Suprapubic skin (tissue), 4 donors: Measurements from ENCODE around the gene ZNF266. TPM values are rescaled to one million over a fixed set of nuclear protein-coding genes. Genes with fewer than 3 reads are reported as not detected.

Experiments used
- DNase-seq, 2 donors: peaks; one replicate each; pipeline ENCODE4 v3.0.0-alpha.2; 2019; ENCODE audit warnings: low spot score in 2 of 2
- H3K27ac ChIP-seq: fragments of 200-600 bp; sonication (generic); one replicate; pipeline ENCODE4 v1.5.1; 2019
- H3K27me3 ChIP-seq: fragments of 200-600 bp; sonication (generic); one replicate; pipeline ENCODE4 v1.5.1; 2019
- H3K36me3 ChIP-seq: fragments of 200-600 bp; sonication (generic); one replicate; pipeline ENCODE4 v1.5.1; 2019
- H3K4me1 ChIP-seq: fragments of 200-600 bp; sonication (generic); one replicate; pipeline ENCODE4 v1.5.1; 2019
- H3K4me3 ChIP-seq: fragments of 200-600 bp; sonication (generic); one replicate; pipeline ENCODE4 v1.5.1; 2019; ENCODE audit warnings: mild to moderate bottlenecking
- H3K9me3 ChIP-seq: fragments of 200-600 bp; sonication (generic); one replicate; pipeline ENCODE4 v1.5.1; 2019
- CTCF ChIP-seq, 2 donors: fragments of 200-600 bp in 1 of 2; fragments of 450-650 bp in 1 of 2; sonication (generic) in 1 of 2; IDR thresholded peaks; one replicate each; pipeline ENCODE4 v1.5.1; 2016 to 2019; ENCODE audit warnings: antibody characterized with exemption in 2 of 2, mild to moderate bottlenecking in 1 of 2, moderate library complexity in 1 of 2
- EP300 ChIP-seq: sonication (generic); formaldehyde crosslinking; IDR thresholded peaks from one replicate; pipeline ENCODE4 v1.6.1; 2017; ENCODE audit warnings: antibody characterized with exemption
- POLR2A ChIP-seq, 2 donors: fragments of 450-650 bp; IDR thresholded peaks; one replicate each; pipeline ENCODE4 v1.6.1; 2017; ENCODE audit warnings: antibody characterized with exemption in 2 of 2, mild to moderate bottlenecking in 2 of 2, moderate library complexity in 2 of 2
- POLR2AphosphoS5 ChIP-seq, 3 donors: sonication (generic); formaldehyde crosslinking; IDR thresholded peaks; one replicate each; pipeline ENCODE4 v1.6.1; 2017; ENCODE audit warnings: antibody characterized with exemption in 3 of 3
- WGBS: methylation state at CpG from one replicate; pipeline ENCODE4 v1.1.5; 2018; 5-methylcytosine and 5-hydroxymethylcytosine counted together
- total RNA-seq, 4 donors: library from RNA; depleted of rRNA; stranded (reverse); fragments of >200 nt; gene quantifications; one replicate each; pipeline ENCODE4 v1.1.0, GENCODE V29; 2016

The ZNF266 gene
- total RNA-seq, 4 donors from 2014 or later, result 16.5 to 101 (median 19.1) TPM

GRCh38 chr19:9381361-9381785, 54.0 kb downstream of the ZNF266 start:
- H3K9me3 ChIP-seq, result peaks cover 82% of the 10 kb centered on the region
- TF ChIP-seq POLR2AphosphoS5 (IDR thresholded peaks at IDR 0.05) (no peak), POLR2A (IDR thresholded peaks at IDR 0.05) (no peak), EP300 (no peak), CTCF (IDR thresholded peaks at IDR 0.05) (no peak)
- WGBS, result 83% methylated on average over 4 of the region's 4 CpGs

GRCh38 chr19:9370738-9371619, 64.4 kb downstream of the ZNF266 start:
- Histone ChIP-seq H3K4me1 (no peaks in the 10 kb centered on the region), H3K9me3 (peaks cover 52% of the 10 kb centered on the region), H3K4me3 (no peak overlapping the region), H3K27me3 (no peaks in the 10 kb centered on the region), H3K27ac (no peak overlapping the region), H3K36me3 (peaks cover 7% of the 10 kb centered on the region)
- 89% methylated on average over 6 of the region's 6 CpGs for WGBS
- DNase-seq, result no peak
- TF ChIP-seq POLR2A (IDR thresholded peaks at IDR 0.05) (no peak), POLR2AphosphoS5 (IDR thresholded peaks at IDR 0.05) (no peak), CTCF (IDR thresholded peaks at IDR 0.05) (no peak)

More at GRCh38 chr19:9381361-9381785, 54.0 kb downstream of the ZNF266 start:
- Histone ChIP-seq H3K4me3 (no peak overlapping the region), H3K36me3 (peaks cover 81% of the 10 kb centered on the region), H3K4me1 (no peaks in the 10 kb centered on the region), H3K27me3 (no peaks in the 10 kb centered on the region), H3K27ac (no peak overlapping the region)
- no peak for DNase-seq

GRCh38 chr19:9362905-9363304, 72.5 kb downstream of the ZNF266 start, which contains the start of gene ZNF177:
Gene ZNF177 (plus strand): TSS chr19:9363013. CDS start chr19:9378312, 15,299 bp downstream.
- DNase-seq, result no peak
- no peaks in the 10 kb centered on the region for H3K27me3 ChIP-seq
- 0% methylated on average over 10 of the region's 28 CpGs for WGBS
- peak within 1 kb of the TSS; percentile 31 for H3K4me3 ChIP-seq
- H3K4me1 ChIP-seq, result no peaks in the 10 kb centered on the region
- H3K9me3 ChIP-seq, result peaks cover 63% of the 10 kb centered on the region
- H3K36me3 ChIP-seq, result peaks cover 4% of the 10 kb centered on the region
- H3K27ac ChIP-seq, result no peak within 1 kb of the TSS
- TF ChIP-seq POLR2A (IDR thresholded peaks at IDR 0.05) (no peak), EP300 (no peak)

Other genes with a start within 250 kb of the ZNF266 start
- gene OR7D4, start 216.0 kb downstream of the ZNF266 start, total RNA-seq, result not detected
- gene OR7E24, start 184.6 kb downstream of the ZNF266 start, total RNA-seq, result not detected
- gene ZNF699, start 125.7 kb downstream of the ZNF266 start, total RNA-seq, result 10 to 100 TPM; 13.6 to 23.5 (median 14.8) TPM
- 10 to 100 TPM; 11.2 to 19.0 (median 12.4) TPM for gene ZNF559, start 111.4 kb downstream of the ZNF266 start, total RNA-seq
- gene ZNF177, start 72.6 kb downstream of the ZNF266 start, total RNA-seq, result 1 to 10 TPM in 2 of 4 donors, under 1 TPM in 1, not detected in 1; 0.23 to 1.8 (median 1.4) TPM
- under 1 TPM in 1 of 4 donors, not detected in 3; 0.38 TPM for gene ZNF560, start 63.0 kb upstream of the ZNF266 start, total RNA-seq
- gene ZNF426, start 103.1 kb upstream of the ZNF266 start, total RNA-seq, result 10 to 100 TPM in 3 of 4 donors, 1 to 10 TPM in 1; 8.6 to 12.6 (median 10.9) TPM
- 10 to 100 TPM; 34.4 to 52.6 (median 35.3) TPM for gene ZNF121, start 148.9 kb upstream of the ZNF266 start, total RNA-seq
- 10 to 100 TPM; 33.1 to 49.4 (median 42.5) TPM for gene ZNF561, start 185.7 kb upstream of the ZNF266 start, total RNA-seq
- gene ZNF562, start 239.5 kb upstream of the ZNF266 start, total RNA-seq, result 10 to 100 TPM; 13.2 to 23.8 (median 18.4) TPM